OCI-LY3 (cell line): ENCODE measurements around the gene KCNIP1.

Source experiments
- EZH2phosphoT487 ChIP-seq: fragments of 200-600 bp; shearing (Covaris generic); IDR thresholded peaks from 2 replicates; pipeline ENCODE4 v1.6.1; 2018; ENCODE audit warnings: antibody characterized with exemption, mixed run types, low read depth
- TF ChIP-seq, protein P1 (sequence below): fragments of 200-600, 300-600 bp; sonication (generic); IDR thresholded peaks from 2 replicates; pipeline ENCODE4 v1.5.1; 2014; ENCODE audit warnings: antibody characterized with exemption, low read length, low read depth

GRCh38 chr5:170545811-170546210, 42.0 kb downstream of the KCNIP1 start:
- TF ChIP-seq, protein P1, sequence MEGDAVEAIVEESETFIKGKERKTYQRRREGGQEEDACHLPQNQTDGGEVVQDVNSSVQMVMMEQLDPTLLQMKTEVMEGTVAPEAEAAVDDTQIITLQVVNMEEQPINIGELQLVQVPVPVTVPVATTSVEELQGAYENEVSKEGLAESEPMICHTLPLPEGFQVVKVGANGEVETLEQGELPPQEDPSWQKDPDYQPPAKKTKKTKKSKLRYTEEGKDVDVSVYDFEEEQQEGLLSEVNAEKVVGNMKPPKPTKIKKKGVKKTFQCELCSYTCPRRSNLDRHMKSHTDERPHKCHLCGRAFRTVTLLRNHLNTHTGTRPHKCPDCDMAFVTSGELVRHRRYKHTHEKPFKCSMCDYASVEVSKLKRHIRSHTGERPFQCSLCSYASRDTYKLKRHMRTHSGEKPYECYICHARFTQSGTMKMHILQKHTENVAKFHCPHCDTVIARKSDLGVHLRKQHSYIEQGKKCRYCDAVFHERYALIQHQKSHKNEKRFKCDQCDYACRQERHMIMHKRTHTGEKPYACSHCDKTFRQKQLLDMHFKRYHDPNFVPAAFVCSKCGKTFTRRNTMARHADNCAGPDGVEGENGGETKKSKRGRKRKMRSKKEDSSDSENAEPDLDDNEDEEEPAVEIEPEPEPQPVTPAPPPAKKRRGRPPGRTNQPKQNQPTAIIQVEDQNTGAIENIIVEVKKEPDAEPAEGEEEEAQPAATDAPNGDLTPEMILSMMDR: no peak
- no peak for TF ChIP-seq EZH2phosphoT487
